HEK293T (cell line): Measurements from ENCODE around the gene CYP3A5.
"Not testable (repeated sequence)": the region's sequence is repeated elsewhere in the genome, so short reads cannot be mapped to it uniquely, and the experiment has no call there.

Experiments
- ARNT ChIP-seq: fragments of 450-650 bp; IDR thresholded peaks from 2 replicates; pipeline ENCODE4 v1.6.1; 2017; ENCODE audit warnings: mild to moderate bottlenecking
- BHLHE40 ChIP-seq: fragments of 450-650 bp; IDR thresholded peaks from 2 replicates; pipeline ENCODE4 v1.6.1; 2016; ENCODE audit warnings: mild to moderate bottlenecking, moderate library complexity, borderline replicate concordance
- CTBP1 ChIP-seq: fragments of 450-650 bp; IDR thresholded peaks from 2 replicates; pipeline ENCODE4 v1.6.1; 2016; ENCODE audit warnings: borderline replicate concordance
- ELF4 ChIP-seq: fragments of 450-650 bp; IDR thresholded peaks from 2 replicates; pipeline ENCODE4 v1.6.1; 2017; ENCODE audit warnings: antibody characterized with exemption
- FOXA1 ChIP-seq: fragments of 450-650 bp; IDR thresholded peaks from 2 replicates; pipeline ENCODE4 v1.6.1; 2016; ENCODE audit warnings: mild to moderate bottlenecking
- FOXK2 ChIP-seq: fragments of 450-650 bp; IDR thresholded peaks from 2 replicates; pipeline ENCODE4 v1.6.1; 2016; ENCODE audit warnings: mild to moderate bottlenecking
- FOXM1 ChIP-seq: fragments of 450-650 bp; IDR thresholded peaks from 2 replicates; pipeline ENCODE4 v1.6.1; 2017; ENCODE audit warnings: mild to moderate bottlenecking, borderline replicate concordance
- HDGF ChIP-seq: fragments of 450-650 bp; IDR thresholded peaks from 2 replicates; pipeline ENCODE4 v1.6.1; 2017; ENCODE audit warnings: antibody characterized with exemption, borderline replicate concordance
- LEF1 ChIP-seq: fragments of 450-650 bp; IDR thresholded peaks from 2 replicates; pipeline ENCODE4 v1.6.1; 2017; ENCODE audit warnings: mild to moderate bottlenecking, borderline replicate concordance
- NFRKB ChIP-seq: fragments of 450-650 bp; IDR thresholded peaks from 2 replicates; pipeline ENCODE4 v1.6.1; 2016; ENCODE audit warnings: mild to moderate bottlenecking, moderate library complexity
- SP1 ChIP-seq: fragments of 450-650 bp; IDR thresholded peaks from 2 replicates; pipeline ENCODE4 v1.6.1; 2017
- SUZ12 ChIP-seq: fragments of 450-650 bp; IDR thresholded peaks from 2 replicates; pipeline ENCODE4 v1.6.1; 2016; ENCODE audit warnings: mild to moderate bottlenecking
- TARDBP ChIP-seq: fragments of 450-650 bp; IDR thresholded peaks from 2 replicates; pipeline ENCODE4 v1.6.1; 2016
- ZNF384 ChIP-seq: fragments of 450-650 bp; IDR thresholded peaks from 2 replicates; pipeline ENCODE4 v1.6.1; 2016

GRCh38 chr7:99691658-99692057 is 11.9 kb upstream of the CYP3A5 start:
- TF ChIP-seq TARDBP, SUZ12, SP1, FOXM1, ELF4, BHLHE40, HDGF, FOXK2, CTBP1, ZNF384, NFRKB, ARNT, LEF1, FOXA1: not testable (repeated sequence)
